NT2/D1 (cell line): ENCODE results near the gene IGSF23.

ENCODE experiments used
- DNase-seq: peaks from one replicate; pipeline ENCODE4 v3.0.0-alpha.2; 2011; ENCODE audit warnings: low read depth, low spot score
- H3K27me3 ChIP-seq: 2 replicates; pipeline ENCODE4 v1.6.0; 2011; ENCODE audit warnings: mild to moderate bottlenecking; ENCODE audit not compliant: insufficient read length, insufficient read depth
- H3K36me3 ChIP-seq: 2 replicates; pipeline ENCODE4 v1.6.1; 2011; ENCODE audit warnings: mild to moderate bottlenecking, low read length, mixed read lengths; ENCODE audit not compliant: insufficient read depth, insufficient read length
- H3K4me1 ChIP-seq: 2 replicates; pipeline ENCODE4 v1.5.1; 2011; ENCODE audit not compliant: insufficient read depth, insufficient read length
- H3K4me3 ChIP-seq: 2 replicates; pipeline ENCODE4 v1.5.1; 2011; ENCODE audit warnings: low read depth; ENCODE audit not compliant: insufficient read length
- H3K9ac ChIP-seq: 2 replicates; pipeline ENCODE4 v1.6.0; 2011; ENCODE audit warnings: low read depth; ENCODE audit not compliant: insufficient read length
- H3K9me3 ChIP-seq: 2 replicates; pipeline ENCODE4 v1.5.1; 2011; ENCODE audit warnings: mild to moderate bottlenecking, low read length; ENCODE audit not compliant: insufficient read depth
- SUZ12 ChIP-seq: IDR thresholded peaks from 2 replicates; pipeline ENCODE4 v1.6.1; 2011; ENCODE audit not compliant: insufficient read length, insufficient read depth; ENCODE audit errors: extremely low read depth
- YY1 ChIP-seq: IDR thresholded peaks from 2 replicates; pipeline ENCODE4 v1.6.1; 2011; ENCODE audit not compliant: insufficient read length, insufficient read depth
- ZNF274 ChIP-seq: IDR thresholded peaks from 2 replicates; pipeline ENCODE4 v1.6.1; 2011; ENCODE audit warnings: mild to moderate bottlenecking, low read depth, low read length

Gene IGSF23

GRCh38 chr19:44598355-44598754 lies 15.0 kb upstream of the IGSF23 start:
- no peaks in the 10 kb centered on the region for H3K27me3 ChIP-seq
- H3K9ac ChIP-seq = no peak overlapping the region
- TF ChIP-seq ZNF274 (no peak), SUZ12 (no peak), YY1 (no peak)
- no peak for DNase-seq
- no peaks in the 10 kb centered on the region for H3K36me3 ChIP-seq
- no peak overlapping the region for H3K4me3 ChIP-seq
- no peaks in the 10 kb centered on the region; the same call in 1 of the 2 replicates for H3K9me3 ChIP-seq
- peaks cover 4% of the 10 kb centered on the region for H3K4me1 ChIP-seq

GRCh38 chr19:44598880-44599279 lies 14.5 kb upstream of the IGSF23 start:
- H3K27me3 ChIP-seq = no peaks in the 10 kb centered on the region
- no peaks in the 10 kb centered on the region; the same call in 1 of the 2 replicates for H3K9me3 ChIP-seq
- no peak overlapping the region for H3K9ac ChIP-seq
- no peak overlapping the region for H3K4me3 ChIP-seq
- TF ChIP-seq YY1 (no peak), ZNF274 (no peak), SUZ12 (no peak)
- peaks cover under 1% of the 10 kb centered on the region for H3K4me1 ChIP-seq
- no peak for DNase-seq
- no peaks in the 10 kb centered on the region for H3K36me3 ChIP-seq

GRCh38 chr19:44600466-44600865 lies 12.9 kb upstream of the IGSF23 start:
- DNase-seq = no peak
- H3K9ac ChIP-seq = no peak overlapping the region
- H3K4me3 ChIP-seq = no peak overlapping the region
- TF ChIP-seq YY1 (no peak), SUZ12 (no peak), ZNF274 (no peak)
- no peaks in the 10 kb centered on the region for H3K27me3 ChIP-seq
- H3K4me1 ChIP-seq = no peaks in the 10 kb centered on the region
- no peaks in the 10 kb centered on the region for H3K36me3 ChIP-seq
- no peaks in the 10 kb centered on the region; the same call in 1 of the 2 replicates for H3K9me3 ChIP-seq

GRCh38 chr19:44602081-44602480 lies 11.3 kb upstream of the IGSF23 start:
- H3K9ac ChIP-seq = no peak overlapping the region
- TF ChIP-seq YY1 (no peak), ZNF274 (no peak), SUZ12 (no peak)
- no peak overlapping the region for H3K4me3 ChIP-seq
- no peaks in the 10 kb centered on the region for H3K4me1 ChIP-seq
- no peaks in the 10 kb centered on the region; the same call in 1 of the 2 replicates for H3K9me3 ChIP-seq
- no peaks in the 10 kb centered on the region for H3K27me3 ChIP-seq
- DNase-seq = no peak
- H3K36me3 ChIP-seq = no peaks in the 10 kb centered on the region

GRCh38 chr19:44603201-44603945 lies 10.0 kb upstream of the IGSF23 start:
- Histone ChIP-seq H3K4me3 (no peak overlapping the region), H3K27me3 (no peaks in the 10 kb centered on the region), H3K4me1 (no peaks in the 10 kb centered on the region), H3K9ac (no peak overlapping the region), H3K9me3 (no peaks in the 10 kb centered on the region), H3K36me3 (no peaks in the 10 kb centered on the region)
- no peak for TF ChIP-seq SUZ12
- no peak for TF ChIP-seq ZNF274
- no peak for TF ChIP-seq YY1
- no peak for DNase-seq

- Histone ChIP-seq H3K9ac (no peak overlapping the region), H3K36me3 (no peaks in the 10 kb centered on the region), H3K9me3 (no peaks in the 10 kb centered on the region), H3K4me1 (no peaks in the 10 kb centered on the region), H3K4me3 (no peak overlapping the region), H3K27me3 (no peaks in the 10 kb centered on the region)
- no peak for DNase-seq
- no peak for TF ChIP-seq SUZ12
- no peak for TF ChIP-seq YY1
- TF ChIP-seq ZNF274 = no peak
Observed at GRCh38 chr19:44604241-44604640, 9.1 kb upstream of the IGSF23 start.

GRCh38 chr19:44605547-44605946 lies 7.8 kb upstream of the IGSF23 start:
- Histone ChIP-seq H3K36me3 (no peaks in the 10 kb centered on the region), H3K4me1 (no peaks in the 10 kb centered on the region), H3K4me3 (no peak overlapping the region), H3K9me3 (no peaks in the 10 kb centered on the region), H3K9ac (no peak overlapping the region), H3K27me3 (no peaks in the 10 kb centered on the region)
- DNase-seq = no peak
- TF ChIP-seq ZNF274 = no peak
- no peak for TF ChIP-seq YY1
- no peak for TF ChIP-seq SUZ12
